Stimulated activated CD8-positive, alpha-beta memory T cell treated with anti-CD3 and anti-CD28 coated beads, Interleukin-12 subunit alpha, Interleukin-12 subunit beta, amount 100 ng/mL, for 24 hours (primary cell): ENCODE data around the gene CPXCR1.
"Not testable (repeated sequence)": the region's sequence is repeated elsewhere in the genome, so short reads cannot be mapped to it uniquely, and the experiment has no call there.

Source experiments
- DNase-seq: peaks from one replicate; pipeline ENCODE4 v3.0.0-alpha.2; 2020; ENCODE audit errors: extremely low read depth

CPXCR1 gene

GRCh38 chrX:88746925-88747324 lies at the start of gene CPXCR1:
CPXCR1 (plus strand) TSS chrX:88747225; CDS start chrX:88753415, 6,190 bp downstream.
- DNase-seq, result no peak

- no peak for DNase-seq
These were observed 11.2 kb upstream of the CPXCR1 start for GRCh38 chrX:88735835-88736234.

GRCh38 chrX:88746215-88746614 lies 810 bp upstream of the CPXCR1 start:
- not testable (repeated sequence) for DNase-seq

- DNase-seq, result not testable (repeated sequence)
These were observed 5.3 kb downstream of the CPXCR1 start for GRCh38 chrX:88752339-88752738.

- DNase-seq, result no peak
These were observed 42.8 kb downstream of the CPXCR1 start for GRCh38 chrX:88789825-88790224.
